GM23338 (cell line): ENCODE measurements around the gene CNNM3. TPM values are rescaled to one million over a fixed set of nuclear protein-coding genes. Genes with fewer than 3 reads are reported as not detected.

Source experiments
- ATAC-seq: fragments of 200-7000 bp; cut with Tn5 transposase; 3 replicates; pipeline ENCODE4 v1.9.1; 2020
- DNase-seq: peaks from one replicate; pipeline ENCODE4 v3.0.0-alpha.2; 2015; ENCODE audit warnings: low spot score
- H2AFZ ChIP-seq: fragments of 200-600 bp; sonication (generic); 2 replicates; pipeline ENCODE4 v1.8.0; 2016; ENCODE audit warnings: antibody characterized with exemption, mild to moderate bottlenecking, moderate library complexity
- H3F3A ChIP-seq: fragments of 200-600 bp; sonication (generic); replicated peaks from 2 replicates; pipeline ENCODE4 v1.8.0; 2017; ENCODE audit warnings: antibody characterized with exemption, mixed run types, low read depth
- H3K27ac ChIP-seq: fragments of 200-600 bp; sonication (generic); 2 replicates; pipeline ENCODE4 v1.6.1; 2016; ENCODE audit warnings: low read depth
- H3K27me3 ChIP-seq: fragments of 200-600 bp; sonication (generic); 2 replicates; pipeline ENCODE4 v1.8.0; 2016; ENCODE audit warnings: mild to moderate bottlenecking, mixed run types, moderate library complexity; ENCODE audit not compliant: insufficient read depth
- H3K36me3 ChIP-seq: fragments of 200-600 bp; sonication (generic); 2 replicates; pipeline ENCODE4 v1.8.0; 2016; ENCODE audit warnings: mild to moderate bottlenecking; ENCODE audit not compliant: insufficient read depth
- H3K4me1 ChIP-seq: fragments of 200-600 bp; sonication (generic); 2 replicates; pipeline ENCODE4 v1.8.0; 2016; ENCODE audit warnings: mild to moderate bottlenecking, moderate library complexity; ENCODE audit not compliant: insufficient read depth
- H3K4me2 ChIP-seq: fragments of 200-600 bp; sonication (generic); 2 replicates; pipeline ENCODE4 v1.7.1; 2017; ENCODE audit warnings: mixed run types
- H3K4me3 ChIP-seq: fragments of 200-600 bp; sonication (generic); 2 replicates; pipeline ENCODE4 v1.6.1; 2016; ENCODE audit warnings: mixed run types
- H3K79me2 ChIP-seq: fragments of 200-600 bp; sonication (generic); replicated peaks from 2 replicates; pipeline ENCODE4 v1.8.0; 2017; ENCODE audit warnings: mild to moderate bottlenecking; ENCODE audit not compliant: insufficient read depth
- H3K9me2 ChIP-seq: fragments of 200-600 bp; sonication (generic); 2 replicates; pipeline ENCODE4 v1.8.0; 2017; ENCODE audit not compliant: insufficient read depth
- H4K20me1 ChIP-seq: fragments of 200-600 bp; sonication (generic); replicated peaks from 2 replicates; pipeline ENCODE4 v1.8.0; 2017; ENCODE audit warnings: mild to moderate bottlenecking; ENCODE audit not compliant: insufficient read depth
- H3K27ac Mint-ChIP-seq: 2 replicates; pipeline ENCODE4 v1.8.0; 2020; ENCODE audit warnings: inconsistent platforms, mild to moderate bottlenecking, moderate library complexity, mixed read lengths
- H3K27me3 Mint-ChIP-seq: 3 replicates; pipeline ENCODE4 v1.8.0; 2022; ENCODE audit warnings: low read depth, mild to moderate bottlenecking, moderate library complexity, mixed read lengths, inconsistent platforms; ENCODE audit not compliant: insufficient read depth, poor library complexity
- H3K36me3 Mint-ChIP-seq: 3 replicates; pipeline ENCODE4 v1.8.0; 2021; ENCODE audit warnings: low read depth, mild to moderate bottlenecking, inconsistent platforms, moderate library complexity, mixed read lengths
- H3K4me1 Mint-ChIP-seq: 3 replicates; pipeline ENCODE4 v1.8.0; 2020; ENCODE audit warnings: mild to moderate bottlenecking, inconsistent platforms, mixed read lengths
- H3K4me3 Mint-ChIP-seq: 3 replicates; pipeline ENCODE4 v1.8.0; 2021; ENCODE audit warnings: moderate library complexity, mild to moderate bottlenecking, inconsistent platforms, mixed read lengths
- H3K9me3 Mint-ChIP-seq: 3 replicates; pipeline ENCODE4 v1.8.0; 2020; ENCODE audit warnings: moderate library complexity, mild to moderate bottlenecking, inconsistent platforms, mixed read lengths
- CREB1 ChIP-seq: fragments of 250-450 bp; sonication (Bioruptor Pico); IDR thresholded peaks from 2 replicates; pipeline ENCODE4 v1.5.0; 2020; ENCODE audit warnings: low read depth, mild to moderate bottlenecking, moderate library complexity
- CTCF ChIP-seq, 2 experiments: fragments of 200-600 bp in 1 of 2; sonication (generic) in 1 of 2; conservative IDR thresholded peaks; 2 replicates each; pipeline versions ENCODE4 v1.5.1 to v1.6.1; 2016 to 2017; ENCODE audit warnings: antibody characterized with exemption in 2 of 2, low read depth in 2 of 2, mild to moderate bottlenecking in 2 of 2, moderate library complexity in 1 of 2
- EZH2 ChIP-seq: fragments of 200-600 bp; sonication (generic); IDR thresholded peaks from one replicate; pipeline ENCODE4 v1.8.0; 2017; ENCODE audit warnings: antibody characterized with exemption, mild to moderate bottlenecking, low read depth; ENCODE audit not compliant: unreplicated experiment
- EZH2phosphoT487 ChIP-seq: fragments of 200-600 bp; sonication (generic); IDR thresholded peaks from one replicate; pipeline ENCODE4 v1.8.1; 2018; ENCODE audit warnings: antibody characterized with exemption; ENCODE audit not compliant: unreplicated experiment
- JUNB ChIP-seq: IDR thresholded peaks from one replicate; pipeline ENCODE4 v1.6.1; 2016; ENCODE audit warnings: antibody characterized with exemption; ENCODE audit not compliant: unreplicated experiment
- NANOG ChIP-seq: IDR thresholded peaks from 2 replicates; pipeline ENCODE4 v1.6.1; 2016; ENCODE audit warnings: antibody characterized with exemption, borderline replicate concordance
- POLR2AphosphoS5 ChIP-seq: IDR thresholded peaks from 2 replicates; pipeline ENCODE4 v1.6.1; 2016; ENCODE audit warnings: antibody characterized with exemption, low read depth
- REST ChIP-seq: IDR thresholded peaks from one replicate; pipeline ENCODE4 v1.6.1; 2018; ENCODE audit warnings: antibody characterized with exemption; ENCODE audit not compliant: unreplicated experiment
- STAT1 ChIP-seq: IDR thresholded peaks from one replicate; pipeline ENCODE4 v1.6.1; 2016; ENCODE audit warnings: antibody characterized with exemption; ENCODE audit not compliant: unreplicated experiment
- ZNF114 ChIP-seq: fragments of 250-450 bp; sonication (Bioruptor Pico); IDR thresholded peaks from 2 replicates; pipeline ENCODE4 v1.5.0; 2020; ENCODE audit warnings: mild to moderate bottlenecking, moderate library complexity
- ZNF331 ChIP-seq: fragments of 250-450 bp; sonication (Bioruptor Pico); IDR thresholded peaks from 2 replicates; pipeline ENCODE4 v1.5.0; 2020; ENCODE audit warnings: low read depth, mild to moderate bottlenecking, moderate library complexity
- polyA plus RNA-seq: library from polyadenylated mRNA; unstranded; fragments of >200 nt; fragmentation: Nextera tagmentation; extraction: Ambion mirVana; gene quantifications from 2 replicates; pipeline ENCODE4 v1.2.1, GENCODE V29; 2016
- total RNA-seq: library from RNA; depleted of rRNA; stranded (reverse); fragments of >200 nt; shearing (Covaris generic); gene quantifications from 2 replicates; pipeline ENCODE4 v1.2.3, GENCODE V29; 2014
- TF ChIP-seq, protein P1 (sequence below): IDR thresholded peaks from 2 replicates; pipeline ENCODE4 v1.6.1; 2016; ENCODE audit warnings: antibody characterized with exemption
- TF ChIP-seq, protein P2 (sequence below): fragments of 250-450 bp; sonication (Bioruptor Pico); IDR thresholded peaks from 2 replicates; pipeline ENCODE4 v1.5.0; 2020; ENCODE audit warnings: mild to moderate bottlenecking, moderate library complexity

The CNNM3 gene
- total and polyA plus RNA-seq, 2 experiments from 2014 or later = 5.3 to 25.7 TPM

GRCh38 chr2:96821113-96821675 is 5.1 kb downstream of the CNNM3 start:
- Histone ChIP-seq H3K4me3 (no peak overlapping the region), H3K27me3 (no peaks in the 10 kb centered on the region), H3K9me2 (no peaks in the 10 kb centered on the region), H3F3A (no peaks in the 10 kb centered on the region), H2AFZ (no peak overlapping the region), H4K20me1 (peaks cover 51% of the 10 kb centered on the region), H3K4me2 (no peak overlapping the region), H3K27ac (peak overlapping the region; percentile 50; the same call in 1 of the 2 replicates), H3K79me2 (peaks cover 78% of the 10 kb centered on the region), H3K4me1 (peaks cover 16% of the 10 kb centered on the region), H3K36me3 (no peaks in the 10 kb centered on the region; the same call in 1 of the 2 replicates)
- no peak for TF ChIP-seq EZH2
- TF ChIP-seq REST = no peak
- TF ChIP-seq CTCF (conservative IDR thresholded peaks at IDR 0.05; ENCODE audit: low read depth in 2 of 2) = no peak
- no peak for TF ChIP-seq CREB1 (CRISPR knock-in tag)
- TF ChIP-seq ZNF114 = no peak
- TF ChIP-seq JUNB = no peak
- no peak for TF ChIP-seq NANOG
- TF ChIP-seq, protein P1, sequence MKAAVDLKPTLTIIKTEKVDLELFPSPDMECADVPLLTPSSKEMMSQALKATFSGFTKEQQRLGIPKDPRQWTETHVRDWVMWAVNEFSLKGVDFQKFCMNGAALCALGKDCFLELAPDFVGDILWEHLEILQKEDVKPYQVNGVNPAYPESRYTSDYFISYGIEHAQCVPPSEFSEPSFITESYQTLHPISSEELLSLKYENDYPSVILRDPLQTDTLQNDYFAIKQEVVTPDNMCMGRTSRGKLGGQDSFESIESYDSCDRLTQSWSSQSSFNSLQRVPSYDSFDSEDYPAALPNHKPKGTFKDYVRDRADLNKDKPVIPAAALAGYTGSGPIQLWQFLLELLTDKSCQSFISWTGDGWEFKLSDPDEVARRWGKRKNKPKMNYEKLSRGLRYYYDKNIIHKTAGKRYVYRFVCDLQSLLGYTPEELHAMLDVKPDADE = no peak
- TF ChIP-seq, protein P2, sequence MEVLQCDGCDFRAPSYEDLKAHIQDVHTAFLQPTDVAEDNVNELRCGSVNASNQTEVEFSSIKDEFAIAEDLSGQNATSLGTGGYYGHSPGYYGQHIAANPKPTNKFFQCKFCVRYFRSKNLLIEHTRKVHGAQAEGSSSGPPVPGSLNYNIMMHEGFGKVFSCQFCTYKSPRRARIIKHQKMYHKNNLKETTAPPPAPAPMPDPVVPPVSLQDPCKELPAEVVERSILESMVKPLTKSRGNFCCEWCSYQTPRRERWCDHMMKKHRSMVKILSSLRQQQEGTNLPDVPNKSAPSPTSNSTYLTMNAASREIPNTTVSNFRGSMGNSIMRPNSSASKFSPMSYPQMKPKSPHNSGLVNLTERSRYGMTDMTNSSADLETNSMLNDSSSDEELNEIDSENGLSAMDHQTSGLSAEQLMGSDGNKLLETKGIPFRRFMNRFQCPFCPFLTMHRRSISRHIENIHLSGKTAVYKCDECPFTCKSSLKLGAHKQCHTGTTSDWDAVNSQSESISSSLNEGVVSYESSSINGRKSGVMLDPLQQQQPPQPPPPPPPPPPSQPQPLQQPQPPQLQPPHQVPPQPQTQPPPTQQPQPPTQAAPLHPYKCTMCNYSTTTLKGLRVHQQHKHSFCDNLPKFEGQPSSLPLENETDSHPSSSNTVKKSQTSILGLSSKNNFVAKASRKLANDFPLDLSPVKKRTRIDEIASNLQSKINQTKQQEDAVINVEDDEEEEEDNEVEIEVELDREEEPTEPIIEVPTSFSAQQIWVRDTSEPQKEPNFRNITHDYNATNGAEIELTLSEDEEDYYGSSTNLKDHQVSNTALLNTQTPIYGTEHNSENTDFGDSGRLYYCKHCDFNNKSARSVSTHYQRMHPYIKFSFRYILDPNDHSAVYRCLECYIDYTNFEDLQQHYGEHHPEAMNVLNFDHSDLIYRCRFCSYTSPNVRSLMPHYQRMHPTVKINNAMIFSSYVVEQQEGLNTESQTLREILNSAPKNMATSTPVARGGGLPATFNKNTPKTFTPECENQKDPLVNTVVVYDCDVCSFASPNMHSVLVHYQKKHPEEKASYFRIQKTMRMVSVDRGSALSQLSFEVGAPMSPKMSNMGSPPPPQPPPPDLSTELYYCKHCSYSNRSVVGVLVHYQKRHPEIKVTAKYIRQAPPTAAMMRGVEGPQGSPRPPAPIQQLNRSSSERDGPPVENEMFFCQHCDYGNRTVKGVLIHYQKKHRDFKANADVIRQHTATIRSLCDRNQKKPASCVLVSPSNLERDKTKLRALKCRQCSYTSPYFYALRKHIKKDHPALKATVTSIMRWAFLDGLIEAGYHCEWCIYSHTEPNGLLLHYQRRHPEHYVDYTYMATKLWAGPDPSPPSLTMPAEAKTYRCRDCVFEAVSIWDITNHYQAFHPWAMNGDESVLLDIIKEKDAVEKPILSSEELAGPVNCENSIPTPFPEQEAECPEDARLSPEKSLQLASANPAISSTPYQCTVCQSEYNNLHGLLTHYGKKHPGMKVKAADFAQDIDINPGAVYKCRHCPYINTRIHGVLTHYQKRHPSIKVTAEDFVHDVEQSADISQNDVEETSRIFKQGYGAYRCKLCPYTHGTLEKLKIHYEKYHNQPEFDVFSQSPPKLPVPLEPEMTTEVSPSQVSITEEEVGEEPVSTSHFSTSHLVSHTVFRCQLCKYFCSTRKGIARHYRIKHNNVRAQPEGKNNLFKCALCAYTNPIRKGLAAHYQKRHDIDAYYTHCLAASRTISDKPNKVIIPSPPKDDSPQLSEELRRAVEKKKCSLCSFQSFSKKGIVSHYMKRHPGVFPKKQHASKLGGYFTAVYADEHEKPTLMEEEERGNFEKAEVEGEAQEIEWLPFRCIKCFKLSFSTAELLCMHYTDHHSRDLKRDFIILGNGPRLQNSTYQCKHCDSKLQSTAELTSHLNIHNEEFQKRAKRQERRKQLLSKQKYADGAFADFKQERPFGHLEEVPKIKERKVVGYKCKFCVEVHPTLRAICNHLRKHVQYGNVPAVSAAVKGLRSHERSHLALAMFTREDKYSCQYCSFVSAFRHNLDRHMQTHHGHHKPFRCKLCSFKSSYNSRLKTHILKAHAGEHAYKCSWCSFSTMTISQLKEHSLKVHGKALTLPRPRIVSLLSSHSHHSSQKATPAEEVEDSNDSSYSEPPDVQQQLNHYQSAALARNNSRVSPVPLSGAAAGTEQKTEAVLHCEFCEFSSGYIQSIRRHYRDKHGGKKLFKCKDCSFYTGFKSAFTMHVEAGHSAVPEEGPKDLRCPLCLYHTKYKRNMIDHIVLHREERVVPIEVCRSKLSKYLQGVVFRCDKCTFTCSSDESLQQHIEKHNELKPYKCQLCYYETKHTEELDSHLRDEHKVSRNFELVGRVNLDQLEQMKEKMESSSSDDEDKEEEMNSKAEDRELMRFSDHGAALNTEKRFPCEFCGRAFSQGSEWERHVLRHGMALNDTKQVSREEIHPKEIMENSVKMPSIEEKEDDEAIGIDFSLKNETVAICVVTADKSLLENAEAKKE (CRISPR knock-in tag) = no peak
- no peak for TF ChIP-seq STAT1
- TF ChIP-seq POLR2AphosphoS5 = no peak
- TF ChIP-seq EZH2phosphoT487 = no peak
- no peak for TF ChIP-seq ZNF331
- ATAC-seq (no peak), DNase-seq (no peak)
- H3K27ac Mint-ChIP-seq = no peak overlapping the region
- H3K9me3 Mint-ChIP-seq = no peaks in the 10 kb centered on the region
- peaks cover 18% of the 10 kb centered on the region for H3K27me3 Mint-ChIP-seq
- H3K4me3 Mint-ChIP-seq = no peak overlapping the region
- peaks cover 40% of the 10 kb centered on the region for H3K4me1 Mint-ChIP-seq
- H3K36me3 Mint-ChIP-seq = peaks cover 58% of the 10 kb centered on the region
